Measurements from ENCODE around the gene CRACR2A. TPM values are rescaled to one million over a fixed set of nuclear protein-coding genes. Genes with fewer than 3 reads are reported as not detected.

Gene CRACR2A
- polyA plus RNA-seq, 3 donors from 2014 or later, result 4.0 to 33.9 (median 16.5) TPM

GRCh38 chr12:3705354-3705675 lies 47.6 kb downstream of the CRACR2A start:
- Mint-ChIP-seq H3K27me3 (ENCODE audit: low read depth in 3 of 3) (no peaks in the 10 kb centered on the region), H3K4me1 (peaks cover 37 to 78% of the 10 kb centered on the region in 2 donors), H3K9me3 (peaks cover 0 to 5% (median 2%) of the 10 kb centered on the region in 6 donors), H3K4me3 (peak overlapping the region in 2 of 5 donors; percentile 64 to 88), H3K27ac (peak overlapping the region; percentile 88 to 96 (median 90)), H3K36me3 (peaks cover 18 to 29% (median 21%) of the 10 kb centered on the region in 3 donors)
- no peak for DNase-seq

- Mint-ChIP-seq H3K4me3 (peak overlapping the region; percentile 53 to 88 (median 64)), H3K4me1 (peaks cover 39 to 78% of the 10 kb centered on the region in 2 donors), H3K9me3 (peaks cover 0 to 5% (median 2%) of the 10 kb centered on the region in 6 donors), H3K27ac (peak overlapping the region; percentile 88 to 96 (median 90)), H3K36me3 (peaks cover 13 to 24% (median 17%) of the 10 kb centered on the region in 3 donors), H3K27me3 (ENCODE audit: low read depth in 3 of 3) (no peaks in the 10 kb centered on the region)
- DNase-seq, result peak in 2 of 3 donors; percentile 8 to 12
Observed at GRCh38 chr12:3704512-3705353, 48.2 kb downstream of the CRACR2A start.

GRCh38 chr12:3700861-3701260 lies 52.0 kb downstream of the CRACR2A start:
- Mint-ChIP-seq H3K27ac (no peak overlapping the region), H3K27me3 (ENCODE audit: low read depth in 3 of 3) (peaks cover 0 to 2% (median 0%) of the 10 kb centered on the region in 3 donors), H3K4me3 (no peak overlapping the region), H3K9me3 (peaks cover 0 to 5% (median 2%) of the 10 kb centered on the region in 6 donors), H3K36me3 (peaks cover 13 to 23% (median 22%) of the 10 kb centered on the region in 3 donors), H3K4me1 (peaks cover 32 to 79% of the 10 kb centered on the region in 2 donors)
- DNase-seq, result no peak

- Mint-ChIP-seq H3K27me3 (ENCODE audit: low read depth in 3 of 3) (peaks cover 0 to 2% (median 0%) of the 10 kb centered on the region in 3 donors), H3K9me3 (peaks cover 0 to 4% (median under 1%) of the 10 kb centered on the region in 6 donors), H3K4me1 (peaks cover 17 to 55% of the 10 kb centered on the region in 2 donors), H3K36me3 (peaks cover 17 to 35% (median 27%) of the 10 kb centered on the region in 3 donors), H3K27ac (peak overlapping the region in 1 of 6 donors; percentile 8), H3K4me3 (no peak overlapping the region)
- DNase-seq, result no peak
Observed at GRCh38 chr12:3698218-3698974, 54.5 kb downstream of the CRACR2A start.

- DNase-seq, result no peak
- Mint-ChIP-seq H3K4me1 (peaks cover 17 to 46% of the 10 kb centered on the region in 2 donors), H3K4me3 (no peak overlapping the region), H3K27ac (peak overlapping the region in 2 of 6 donors; percentile 37 to 40), H3K36me3 (peaks cover 15 to 35% (median 20%) of the 10 kb centered on the region in 3 donors), H3K9me3 (peaks cover 0 to under 1% (median 0%) of the 10 kb centered on the region in 6 donors), H3K27me3 (ENCODE audit: low read depth in 3 of 3) (peaks cover 0 to 2% (median 0%) of the 10 kb centered on the region in 3 donors)
Observed at GRCh38 chr12:3697311-3697870, 55.5 kb downstream of the CRACR2A start.

GRCh38 chr12:3694673-3695072 lies 58.2 kb downstream of the CRACR2A start:
- Mint-ChIP-seq H3K9me3 (no peaks in the 10 kb centered on the region), H3K27ac (peak overlapping the region in 1 of 6 donors; percentile 34), H3K4me1 (peaks cover 9 to 21% of the 10 kb centered on the region in 2 donors), H3K4me3 (no peak overlapping the region), H3K27me3 (ENCODE audit: low read depth in 3 of 3) (peaks cover 0 to 2% (median 0%) of the 10 kb centered on the region in 3 donors), H3K36me3 (peaks cover 24 to 57% (median 43%) of the 10 kb centered on the region in 3 donors)
- DNase-seq, result no peak

- Mint-ChIP-seq H3K27me3 (ENCODE audit: low read depth in 3 of 3) (peaks cover 0 to 4% (median 0%) of the 10 kb centered on the region in 3 donors), H3K4me3 (no peak overlapping the region), H3K9me3 (no peaks in the 10 kb centered on the region), H3K4me1 (peaks cover 14 to 24% of the 10 kb centered on the region in 2 donors), H3K36me3 (peaks cover 24 to 67% (median 55%) of the 10 kb centered on the region in 3 donors), H3K27ac (peak overlapping the region in 1 of 6 donors; percentile 50)
- DNase-seq, result no peak
Observed at GRCh38 chr12:3692616-3693365, 60.1 kb downstream of the CRACR2A start.

GRCh38 chr12:3686463-3686862 lies 66.4 kb downstream of the CRACR2A start:
- Mint-ChIP-seq H3K27ac (peak overlapping the region in 5 of 6 donors; percentile 9 to 77 (median 62)), H3K9me3 (no peaks in the 10 kb centered on the region), H3K4me3 (no peak overlapping the region), H3K36me3 (peaks cover 20 to 47% (median 34%) of the 10 kb centered on the region in 3 donors), H3K27me3 (ENCODE audit: low read depth in 3 of 3) (peaks cover 0 to 3% (median 0%) of the 10 kb centered on the region in 3 donors), H3K4me1 (peaks cover 11 to 20% of the 10 kb centered on the region in 2 donors)
- no peak for DNase-seq

GRCh38 chr12:3685830-3686229 lies 67.1 kb downstream of the CRACR2A start:
- Mint-ChIP-seq H3K9me3 (no peaks in the 10 kb centered on the region), H3K27me3 (ENCODE audit: low read depth in 3 of 3) (peaks cover 0 to 3% (median 0%) of the 10 kb centered on the region in 3 donors), H3K36me3 (peaks cover 18 to 42% (median 28%) of the 10 kb centered on the region in 3 donors), H3K27ac (peak overlapping the region in 1 of 6 donors; percentile 13), H3K4me1 (peaks cover 11 to 20% of the 10 kb centered on the region in 2 donors), H3K4me3 (no peak overlapping the region)
- no peak for DNase-seq

- Mint-ChIP-seq H3K4me3 (no peak overlapping the region), H3K27me3 (ENCODE audit: low read depth in 3 of 3) (peaks cover 0 to 3% (median 0%) of the 10 kb centered on the region in 3 donors), H3K9me3 (no peaks in the 10 kb centered on the region), H3K27ac (peak overlapping the region in 1 of 6 donors; percentile 25), H3K4me1 (peaks cover 10 to 20% of the 10 kb centered on the region in 2 donors), H3K36me3 (peaks cover 12 to 34% (median 19%) of the 10 kb centered on the region in 3 donors)
- DNase-seq, result no peak
Observed at GRCh38 chr12:3684449-3685051, 68.4 kb downstream of the CRACR2A start.

GRCh38 chr12:3683670-3684069 lies 69.2 kb downstream of the CRACR2A start:
- Mint-ChIP-seq H3K9me3 (no peaks in the 10 kb centered on the region), H3K27ac (peak overlapping the region in 3 of 6 donors; percentile 7 to 18 (median 12)), H3K4me3 (no peak overlapping the region), H3K4me1 (peaks cover 10 to 14% of the 10 kb centered on the region in 2 donors), H3K36me3 (peaks cover 11 to 33% (median 16%) of the 10 kb centered on the region in 3 donors), H3K27me3 (ENCODE audit: low read depth in 3 of 3) (peaks cover 0 to 3% (median 0%) of the 10 kb centered on the region in 3 donors)
- DNase-seq, result no peak

GRCh38 chr12:3681595-3682061 lies 71.3 kb downstream of the CRACR2A start:
- no peak for DNase-seq
- Mint-ChIP-seq H3K9me3 (no peaks in the 10 kb centered on the region), H3K27ac (peak overlapping the region in 3 of 6 donors; percentile 70 to 75 (median 73)), H3K4me1 (peaks cover 0 to 4% of the 10 kb centered on the region in 2 donors), H3K4me3 (no peak overlapping the region), H3K36me3 (peaks cover 12 to 46% (median 19%) of the 10 kb centered on the region in 3 donors), H3K27me3 (ENCODE audit: low read depth in 3 of 3) (peaks cover 0 to 2% (median 2%) of the 10 kb centered on the region in 3 donors)
